ENCODE data around the gene PCP2.

- TF ChIP-seq CTCF (IDR thresholded peaks at IDR 0.05) (no peak), POLR2A (IDR thresholded peaks at IDR 0.05) (no peak)
Measured at GRCh38 chr19:7643031-7643415, 9.5 kb upstream of the PCP2 start.

All from Peyer's patch (tissue), 4 donors.